Small intestine (tissue), 7 donors: ENCODE data around the gene HSPBP1. TPM values are rescaled to one million over a fixed set of nuclear protein-coding genes. Genes with fewer than 3 reads are reported as not detected.

ENCODE experiments used
- DNase-seq, 2 donors: peaks; one replicate each; pipeline versions ENCODE4 v3.0.0 to v3.0.0-alpha.2; 2013
- FAIRE-seq: peaks from 2 replicates; lab custom pipeline; 2012; peaks lifted over from hg19 to GRCh38; lab: Jason Lieb, UNC
- H3K27ac ChIP-seq, 3 donors: one replicate each; pipeline ENCODE4 v1.5.1; 2013; ENCODE audit warnings: low read length in 2 of 3, mild to moderate bottlenecking in 2 of 3, control low read depth in 1 of 3, inconsistent platforms in 1 of 3, low read depth in 1 of 3, moderate library complexity in 1 of 3
- H3K27me3 ChIP-seq, 3 donors: one replicate each; pipeline ENCODE4 v1.6.1; 2013; ENCODE audit warnings: low read length in 3 of 3, inconsistent platforms in 1 of 3; ENCODE audit not compliant: control insufficient read depth in 3 of 3, insufficient read depth in 3 of 3
- H3K36me3 ChIP-seq, 3 donors: one replicate each; pipeline ENCODE4 v1.6.1; 2013; ENCODE audit warnings: low read length in 3 of 3, inconsistent platforms in 1 of 3, low read depth in 1 of 3, mild to moderate bottlenecking in 1 of 3, moderate library complexity in 1 of 3; ENCODE audit not compliant: control insufficient read depth in 3 of 3, insufficient read depth in 2 of 3
- H3K4me1 ChIP-seq, 3 donors: one replicate each; pipeline ENCODE4 v1.6.1; 2013; ENCODE audit warnings: low read length in 2 of 3, inconsistent platforms in 1 of 3, low read depth in 1 of 3, mild to moderate bottlenecking in 1 of 3, moderate library complexity in 1 of 3; ENCODE audit not compliant: control insufficient read depth in 3 of 3, insufficient read depth in 2 of 3
- H3K4me3 ChIP-seq, 3 donors: one replicate each; pipeline ENCODE4 v1.5.1; 2013; ENCODE audit warnings: low read length in 3 of 3, control low read depth in 1 of 3, inconsistent platforms in 1 of 3, low read depth in 1 of 3, mild to moderate bottlenecking in 1 of 3, moderate library complexity in 1 of 3
- H3K9me3 ChIP-seq, 2 donors: one replicate each; pipeline ENCODE4 v1.6.1; 2013; ENCODE audit warnings: low read depth in 1 of 2, low read length in 1 of 2; ENCODE audit not compliant: control insufficient read depth in 2 of 2, insufficient read depth in 1 of 2
- WGBS, 3 donors: extraction: QIAGEN DNeasy Blood & Tissue Kit; methylation state at CpG; one replicate each; pipeline ENCODE4 v1.1.7; 2013; 5-methylcytosine and 5-hydroxymethylcytosine counted together
- polyA plus RNA-seq, 4 donors: library from polyadenylated mRNA; stranded (reverse) in 3 of 4; unstranded in 1 of 4; fragments of 200-250 nt in 3 of 4; fragments of 120-200 nt in 1 of 4; gene quantifications; one replicate each; pipeline versions ENCODE4 v1.2.1 to v1.2.3, GENCODE V29; 2013
- donor health status: healthy with polysubstance abuse.
- donor health status: control.
- donor health status: control.
- donor health status: Bipolar disorder and iron deficiency.
- donor health status: healthy.

HSPBP1 gene
- polyA plus RNA-seq, 4 donors: 25.9 to 61.9 (median 31.4) TPM

- no peak overlapping the region for H3K4me3 ChIP-seq
- H3K27me3 ChIP-seq: no peaks in the 10 kb centered on the region
- peaks cover 24 to 81% (median 27%) of the 10 kb centered on the region in 3 donors for H3K36me3 ChIP-seq
- WGBS, 3 donors: 85 to 90% (median 89%) methylated on average over 18 of the region's 18 CpGs
- no peaks in the 10 kb centered on the region for H3K9me3 ChIP-seq
- FAIRE-seq (no peak), DNase-seq (peak in 1 of 2 donors; percentile 42)
- peaks cover 0 to 66% (median 12%) of the 10 kb centered on the region in 3 donors for H3K4me1 ChIP-seq
- H3K27ac ChIP-seq: peak overlapping the region; percentile 38 to 89 (median 87)
Observed at GRCh38 chr19:55229145-55229788, 50.6 kb downstream of the HSPBP1 start.

GRCh38 chr19:55228403-55229031 lies 51.4 kb downstream of the HSPBP1 start, which contains the start of gene TMEM86B:
TSS of gene TMEM86B (minus strand) at chr19:55228763. CDS start at chr19:55228741, 22 bp downstream.
- Histone ChIP-seq H3K27me3 (no peaks in the 10 kb centered on the region), H3K4me3 (peak within 1 kb of the TSS in 2 of 3 donors; percentile 68 to 82), H3K27ac (peak within 1 kb of the TSS; percentile 38 to 89 (median 87)), H3K4me1 (peaks cover 0 to 68% (median 12%) of the 10 kb centered on the region in 3 donors), H3K9me3 (no peaks in the 10 kb centered on the region), H3K36me3 (peaks cover 27 to 88% (median 28%) of the 10 kb centered on the region in 3 donors)
- DNase-seq (peak; percentile 92 to 93), FAIRE-seq (no peak)
- WGBS, 3 donors: 23 to 64% (median 45%) methylated on average over 11 to 12 of the region's 12 CpGs

GRCh38 chr19:55228015-55228391 lies 51.9 kb downstream of the HSPBP1 start:
- DNase-seq: peak in 1 of 2 donors; percentile 58
- Histone ChIP-seq H3K36me3 (peaks cover 26 to 93% (median 27%) of the 10 kb centered on the region in 3 donors), H3K27me3 (no peaks in the 10 kb centered on the region), H3K27ac (peak overlapping the region in 2 of 3 donors; percentile 34 to 89), H3K9me3 (no peaks in the 10 kb centered on the region), H3K4me3 (peak overlapping the region in 2 of 3 donors; percentile 68 to 82), H3K4me1 (peaks cover 0 to 68% (median 12%) of the 10 kb centered on the region in 3 donors)
- WGBS, 3 donors: 67 to 84% (median 75%) methylated on average over 17 of the region's 17 CpGs
- no peak for FAIRE-seq

- peaks cover 0 to 68% (median 12%) of the 10 kb centered on the region in 3 donors for H3K4me1 ChIP-seq
- DNase-seq (peak in 1 of 2 donors; percentile 31), FAIRE-seq (no peak)
- H3K4me3 ChIP-seq: peak overlapping the region in 2 of 3 donors; percentile 68 to 82
- H3K27ac ChIP-seq: peak overlapping the region in 1 of 3 donors; percentile 89
- no peaks in the 10 kb centered on the region for H3K27me3 ChIP-seq
- WGBS, 3 donors: 88 to 97% (median 95%) methylated on average over 25 of the region's 25 CpGs
- no peaks in the 10 kb centered on the region for H3K9me3 ChIP-seq
- peaks cover 26 to 96% (median 27%) of the 10 kb centered on the region in 3 donors for H3K36me3 ChIP-seq
Observed at GRCh38 chr19:55227241-55228014, 52.5 kb downstream of the HSPBP1 start.

DNA sequence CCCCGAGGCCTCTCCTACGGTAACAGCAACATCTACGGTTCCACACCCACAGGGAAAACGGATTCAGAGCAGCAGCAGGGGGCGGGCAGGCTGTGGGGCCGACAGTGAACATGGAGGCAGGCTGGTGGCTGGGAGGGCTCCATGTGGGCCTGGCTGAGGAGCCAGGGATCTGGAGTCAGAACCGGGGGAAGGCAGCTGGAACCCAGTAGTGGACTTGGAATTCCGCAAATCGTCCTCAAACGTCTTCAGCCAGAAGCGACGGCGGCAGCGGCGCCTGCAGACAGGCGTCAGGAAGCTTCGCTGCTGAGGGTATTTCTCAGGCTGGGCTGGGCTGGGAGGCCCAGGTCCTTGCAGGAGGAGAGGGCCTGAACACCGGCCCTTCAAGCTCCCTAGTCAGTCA lies 53.1 kb downstream of the HSPBP1 start:
- Histone ChIP-seq H3K36me3 (peaks cover 23 to 90% (median 24%) of the 10 kb centered on the region in 3 donors), H3K27me3 (no peaks in the 10 kb centered on the region), H3K9me3 (no peaks in the 10 kb centered on the region), H3K4me3 (peak overlapping the region in 2 of 3 donors; percentile 68 to 82), H3K4me1 (peaks cover 0 to 63% (median 12%) of the 10 kb centered on the region in 3 donors), H3K27ac (no peak overlapping the region)
- FAIRE-seq: no peak
- no peak for DNase-seq
- WGBS, 3 donors: 84 to 88% (median 87%) methylated on average over 18 of the region's 18 CpGs

- Histone ChIP-seq H3K27me3 (no peaks in the 10 kb centered on the region), H3K27ac (peak overlapping the region in 1 of 3 donors; percentile 14), H3K36me3 (peaks cover 19 to 85% (median 19%) of the 10 kb centered on the region in 3 donors), H3K9me3 (no peaks in the 10 kb centered on the region), H3K4me1 (peaks cover 0 to 58% (median 12%) of the 10 kb centered on the region in 3 donors), H3K4me3 (peak overlapping the region in 1 of 3 donors; percentile 82)
- 81 to 88% (median 86%) methylated on average over 9 of the region's 9 CpGs for WGBS, 3 donors
- no peak for DNase-seq
- FAIRE-seq: no peak
Observed at GRCh38 chr19:55226273-55226672, 53.6 kb downstream of the HSPBP1 start.

- Histone ChIP-seq H3K36me3 (peaks cover 14 to 80% (median 15%) of the 10 kb centered on the region in 3 donors), H3K4me1 (peaks cover 0 to 51% (median 11%) of the 10 kb centered on the region in 3 donors), H3K9me3 (peaks cover 0 to 3% of the 10 kb centered on the region in 2 donors), H3K27ac (no peak overlapping the region), H3K4me3 (no peak overlapping the region), H3K27me3 (no peaks in the 10 kb centered on the region)
- WGBS, 3 donors: 83 to 94% (median 88%) methylated on average over 7 of the region's 7 CpGs
- FAIRE-seq (no peak), DNase-seq (no peak)
Observed at GRCh38 chr19:55225415-55225958, 54.4 kb downstream of the HSPBP1 start.
